Embryonic facial prominence (tissue), 1 donor: ENCODE data around the gene WDR3.
A peak's percentile ranks its signal among the peaks of the same experiment; 100 is the strongest.

ENCODE experiments used
- DNase-seq: peaks from one replicate; pipeline ENCODE4 v3.0.0-alpha.2; 2016; ENCODE audit errors: extremely low spot score

WDR3 gene

GRCh38 chr1:117952386-117952785 is 22.8 kb downstream of the WDR3 start:
- DNase-seq = no peak

- peak; percentile 6 for DNase-seq
These were observed 29.8 kb downstream of the WDR3 start for GRCh38 chr1:117959364-117959763.

GRCh38 chr1:117964290-117965038 is 34.9 kb downstream of the WDR3 start:
- no peak for DNase-seq

- DNase-seq = peak; percentile 42
These were observed 37.9 kb downstream of the WDR3 start for GRCh38 chr1:117967477-117967876.

- peak; percentile 55 for DNase-seq
These were observed 38.3 kb downstream of the WDR3 start for GRCh38 chr1:117967881-117968280.

GRCh38 chr1:117970252-117970651 is 40.7 kb downstream of the WDR3 start:
- DNase-seq = no peak

GRCh38 chr1:117971777-117972176 is 42.2 kb downstream of the WDR3 start:
- DNase-seq = no peak

GRCh38 chr1:117976381-117976780 is 46.8 kb downstream of the WDR3 start:
- no peak for DNase-seq

GRCh38 chr1:117981455-117982192 is 52.1 kb downstream of the WDR3 start:
- DNase-seq = no peak

- no peak for DNase-seq
These were observed 55.7 kb downstream of the WDR3 start for GRCh38 chr1:117985239-117985638.

GRCh38 chr1:117985973-117986372 is 56.4 kb downstream of the WDR3 start:
- no peak for DNase-seq

GRCh38 chr1:118004312-118004711 is 74.8 kb downstream of the WDR3 start:
- DNase-seq = no peak

- DNase-seq = no peak
These were observed 77.9 kb downstream of the WDR3 start for GRCh38 chr1:118007391-118007790.

GRCh38 chr1:118008011-118008410 is 78.5 kb downstream of the WDR3 start:
- no peak for DNase-seq

GRCh38 chr1:118012515-118013124 is 83.1 kb downstream of the WDR3 start:
- DNase-seq = no peak

GRCh38 chr1:118013336-118013735 is 83.8 kb downstream of the WDR3 start:
- DNase-seq = no peak

- no peak for DNase-seq
These were observed 84.4 kb downstream of the WDR3 start for GRCh38 chr1:118013938-118014337.
